Measurements from ENCODE around the gene GRAMD1A. TPM values are rescaled to one million over a fixed set of nuclear protein-coding genes. Genes with fewer than 3 reads are reported as not detected.

GRAMD1A gene
- total RNA-seq, 1 donor from 2014 or later, result 61.9 TPM

- DNase-seq (ENCODE audit: extremely low spot score in 2 of 2), result no peak
- Histone ChIP-seq H3K4me1 (peaks cover 4% of the 10 kb centered on the region), H3K9me3 (no peaks in the 10 kb centered on the region), H3K27ac (no peak overlapping the region), H3K36me3 (no peaks in the 10 kb centered on the region), H3K4me3 (no peak overlapping the region), H3K27me3 (no peaks in the 10 kb centered on the region)
- intact Hi-C loops (cut with DNase I), result no loop called here
- TF ChIP-seq CTCF (IDR thresholded peaks at IDR 0.05), result no peak
- no peak for TF ChIP-seq POLR2AphosphoS5 (IDR thresholded peaks at IDR 0.05; ENCODE audit: insufficient read depth in 1 of 2, low read depth in 1 of 2)
- TF ChIP-seq POLR2A (IDR thresholded peaks at IDR 0.05), result no peak
Measured at GRCh38 chr19:34983786-34984185, 16.3 kb upstream of the GRAMD1A start.

GRCh38 chr19:34984287-34984686 lies 15.8 kb upstream of the GRAMD1A start:
- no peak for DNase-seq (ENCODE audit: extremely low spot score in 2 of 2)
- Histone ChIP-seq H3K27me3 (no peaks in the 10 kb centered on the region), H3K27ac (no peak overlapping the region), H3K4me3 (no peak overlapping the region), H3K9me3 (no peaks in the 10 kb centered on the region), H3K36me3 (no peaks in the 10 kb centered on the region), H3K4me1 (peaks cover 4% of the 10 kb centered on the region)
- TF ChIP-seq CTCF (IDR thresholded peaks at IDR 0.05) (no peak), POLR2AphosphoS5 (IDR thresholded peaks at IDR 0.05; ENCODE audit: insufficient read depth in 1 of 2, low read depth in 1 of 2) (no peak), POLR2A (IDR thresholded peaks at IDR 0.05) (no peak)
- intact Hi-C loops (cut with DNase I), result no loop called here

- H3K27ac ChIP-seq, result no peak overlapping the region
- H3K4me1 ChIP-seq, result peaks cover 4% of the 10 kb centered on the region
- intact Hi-C loops (cut with DNase I), result no loop called here
- H3K4me3 ChIP-seq, result no peak overlapping the region
- DNase-seq (ENCODE audit: extremely low spot score in 2 of 2), result no peak
- no peaks in the 10 kb centered on the region for H3K9me3 ChIP-seq
- H3K27me3 ChIP-seq, result no peaks in the 10 kb centered on the region
- TF ChIP-seq POLR2A (IDR thresholded peaks at IDR 0.05) (no peak), CTCF (IDR thresholded peaks at IDR 0.05) (no peak), POLR2AphosphoS5 (IDR thresholded peaks at IDR 0.05; ENCODE audit: insufficient read depth in 1 of 2, low read depth in 1 of 2) (no peak)
- H3K36me3 ChIP-seq, result no peaks in the 10 kb centered on the region
Measured at GRCh38 chr19:34985249-34986022, 14.7 kb upstream of the GRAMD1A start.

GRCh38 chr19:34988119-34988518 lies 12.0 kb upstream of the GRAMD1A start:
- no peak for TF ChIP-seq CTCF (IDR thresholded peaks at IDR 0.05)
- no peak for TF ChIP-seq POLR2A (IDR thresholded peaks at IDR 0.05)
- no peak for TF ChIP-seq POLR2AphosphoS5 (IDR thresholded peaks at IDR 0.05; ENCODE audit: insufficient read depth in 1 of 2, low read depth in 1 of 2)
- Histone ChIP-seq H3K4me1 (peaks cover 4% of the 10 kb centered on the region), H3K27me3 (no peaks in the 10 kb centered on the region), H3K36me3 (no peaks in the 10 kb centered on the region), H3K27ac (no peak overlapping the region), H3K9me3 (no peaks in the 10 kb centered on the region), H3K4me3 (no peak overlapping the region)
- no peak for DNase-seq (ENCODE audit: extremely low spot score in 2 of 2)
- intact Hi-C loops (cut with DNase I), result no loop called here

- Histone ChIP-seq H3K9me3 (no peaks in the 10 kb centered on the region), H3K4me1 (peaks cover 4% of the 10 kb centered on the region), H3K27ac (no peak overlapping the region), H3K27me3 (no peaks in the 10 kb centered on the region), H3K4me3 (no peak overlapping the region), H3K36me3 (no peaks in the 10 kb centered on the region)
- no peak for DNase-seq (ENCODE audit: extremely low spot score in 2 of 2)
- TF ChIP-seq POLR2AphosphoS5 (IDR thresholded peaks at IDR 0.05; ENCODE audit: insufficient read depth in 1 of 2, low read depth in 1 of 2) (no peak), CTCF (IDR thresholded peaks at IDR 0.05) (no peak), POLR2A (IDR thresholded peaks at IDR 0.05) (no peak)
- intact Hi-C loops (cut with DNase I), result no loop called here
Measured at GRCh38 chr19:34989298-34989697, 10.8 kb upstream of the GRAMD1A start.

Measured in vagina (tissue), 2 donors.